Fibroblast of skin of scalp (primary cell): ENCODE measurements around the gene TRIM61. TPM values are rescaled to one million over a fixed set of nuclear protein-coding genes. Genes with fewer than 3 reads are reported as not detected.
"Not testable (repeated sequence)": the region's sequence is repeated elsewhere in the genome, so short reads cannot be mapped to it uniquely, and the experiment has no call there.

Experiments
- DNase-seq: peaks from one replicate; pipeline ENCODE4 v3.0.0-alpha.2; 2013
- polyA plus RNA-seq, 2 experiments: library from polyadenylated mRNA; unstranded; fragments of 120-200 nt; gene quantifications; one replicate each; pipeline ENCODE4 v1.2.1, GENCODE V29; 2013; ENCODE audit not compliant: insufficient read length in 2 of 2

Gene TRIM61
- 3.5 TPM for polyA plus RNA-seq (2013, experiment 1 of 2; ENCODE audit: insufficient read length)
- polyA plus RNA-seq (2013, experiment 2 of 2; ENCODE audit: insufficient read length) = 3.1 TPM

- DNase-seq = peak; percentile 78
These were observed at the start of gene TRIM61 for GRCh38 chr4:164977243-164978164. Gene TRIM61 (minus strand): TSS chr4:164977657. CDS start chr4:164970002, 7,655 bp downstream.

DNA sequence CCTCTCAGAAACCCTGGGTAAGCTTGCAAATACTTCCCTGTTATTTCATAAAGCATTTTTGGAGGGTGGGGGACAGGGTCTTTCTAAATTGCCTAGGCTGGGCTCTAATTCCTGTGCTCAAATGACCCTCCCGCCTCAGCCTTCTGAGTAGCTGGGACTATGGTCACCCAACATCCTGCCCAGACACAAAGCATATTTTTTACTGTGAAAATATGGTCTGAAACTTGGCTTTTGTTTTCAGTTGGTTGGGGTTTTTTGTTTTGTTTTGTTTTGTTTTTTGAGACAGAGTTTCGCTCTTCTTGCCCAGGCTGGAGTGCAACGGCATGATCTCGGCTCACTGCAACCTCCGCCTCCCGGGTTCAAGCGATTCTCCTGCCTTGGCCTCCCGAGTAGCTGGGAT, 48.3 kb upstream of the TRIM61 start:
- not testable (repeated sequence) for DNase-seq

DNA sequence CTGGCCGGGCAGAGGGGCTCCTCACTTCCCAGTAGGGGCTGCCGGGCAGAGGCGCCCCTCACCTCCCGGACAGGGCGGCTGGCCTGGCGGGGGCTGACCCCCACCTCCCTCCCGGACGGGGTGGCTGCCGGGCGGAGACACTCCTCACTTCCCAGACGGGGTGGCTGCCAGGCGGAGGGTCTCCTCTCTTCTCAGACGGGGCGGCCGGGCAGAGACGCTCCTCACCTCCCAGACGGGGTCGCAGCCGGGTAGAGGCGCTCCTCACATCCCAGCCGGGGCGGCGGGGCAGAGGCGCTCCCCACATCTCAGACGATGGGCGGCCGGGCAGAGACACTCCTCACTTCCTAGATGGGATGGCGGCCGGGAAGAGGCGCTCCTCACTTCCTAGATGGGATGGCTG, 42.5 kb upstream of the TRIM61 start:
- DNase-seq = not testable (repeated sequence)

GRCh38 chr4:165016971-165017370, 39.5 kb upstream of the TRIM61 start:
- peak; percentile 6 for DNase-seq

GRCh38 chr4:165013691-165014090, 36.2 kb upstream of the TRIM61 start:
- DNase-seq = no peak

DNA sequence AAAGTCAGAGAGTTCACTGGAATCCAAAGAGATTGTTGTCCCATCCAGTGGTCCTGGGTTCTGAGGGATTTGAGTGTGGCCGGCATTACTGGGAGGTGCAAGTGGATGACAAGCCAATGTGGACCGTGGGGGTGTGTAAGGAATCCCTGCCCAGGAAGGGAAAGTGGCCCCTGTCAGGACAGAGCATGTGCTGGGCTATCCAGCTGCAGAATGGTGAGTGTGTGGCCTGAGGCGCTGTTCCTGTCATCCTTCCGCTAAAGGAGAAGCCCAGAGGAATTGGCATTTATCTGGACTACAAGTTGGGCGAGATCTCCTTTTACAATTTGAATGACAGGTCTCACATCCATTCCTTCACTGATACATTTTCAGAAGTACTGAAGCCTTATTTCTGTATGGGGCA, 33.9 kb upstream of the TRIM61 start:
- no peak for DNase-seq

- DNase-seq = no peak
These were observed 33.5 kb upstream of the TRIM61 start for GRCh38 chr4:165010991-165011390.

- no peak for DNase-seq
These were observed 33.0 kb upstream of the TRIM61 start for GRCh38 chr4:165010487-165010886.

DNA sequence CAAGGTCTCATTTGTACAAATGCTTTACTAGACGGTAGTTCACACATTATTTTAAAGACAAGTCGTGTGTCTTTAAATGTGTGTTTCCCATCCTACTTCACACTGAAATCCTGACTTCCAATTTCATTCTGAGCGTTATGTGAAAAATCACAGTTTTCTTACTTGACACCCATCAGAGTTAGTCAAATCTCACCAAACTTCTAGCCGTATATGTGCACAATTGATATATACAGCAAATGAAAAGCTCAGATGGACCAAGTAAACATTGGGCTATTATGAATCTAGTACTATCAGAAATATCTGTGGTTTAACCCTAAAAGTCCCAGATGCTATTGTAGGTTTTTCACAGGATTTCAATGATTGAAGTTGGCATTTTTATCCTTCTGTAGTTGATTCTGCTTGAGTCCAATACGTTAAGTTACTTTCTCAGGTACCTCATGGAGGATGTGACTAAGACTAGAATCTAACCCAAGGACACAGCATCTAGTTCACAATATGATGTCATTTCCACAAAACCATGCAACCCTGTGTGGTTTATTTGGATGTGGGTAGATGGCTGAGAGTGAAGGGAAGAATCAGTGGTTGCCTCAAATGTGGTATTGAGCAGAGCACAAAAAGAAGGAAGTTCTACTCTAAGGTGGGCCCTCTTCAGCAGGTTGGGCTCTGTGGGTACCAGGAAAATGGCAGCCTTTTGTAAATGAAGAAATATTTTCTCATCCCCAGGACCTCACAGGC, 32.2 kb upstream of the TRIM61 start:
- no peak for DNase-seq

DNA sequence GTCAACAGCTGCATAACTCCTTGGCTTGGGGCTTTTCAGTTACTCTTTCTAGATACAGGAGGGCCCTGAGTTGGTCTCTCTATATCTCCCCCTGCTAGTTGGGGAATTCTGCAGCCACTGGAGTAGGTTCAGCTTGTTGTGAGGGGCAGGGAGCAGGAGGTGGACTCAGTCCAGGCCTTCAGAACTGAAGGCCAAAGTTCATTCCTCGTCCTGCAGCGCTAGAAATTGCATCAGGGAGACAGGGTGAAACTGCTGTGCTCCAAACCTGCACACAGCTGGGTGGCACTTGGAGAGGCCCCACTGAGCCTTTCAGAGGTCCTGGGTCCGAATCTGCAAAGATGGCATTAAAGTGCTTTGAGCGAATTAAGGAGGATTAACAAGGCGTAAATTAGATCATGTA, 29.4 kb upstream of the TRIM61 start:
- no peak for DNase-seq

DNA sequence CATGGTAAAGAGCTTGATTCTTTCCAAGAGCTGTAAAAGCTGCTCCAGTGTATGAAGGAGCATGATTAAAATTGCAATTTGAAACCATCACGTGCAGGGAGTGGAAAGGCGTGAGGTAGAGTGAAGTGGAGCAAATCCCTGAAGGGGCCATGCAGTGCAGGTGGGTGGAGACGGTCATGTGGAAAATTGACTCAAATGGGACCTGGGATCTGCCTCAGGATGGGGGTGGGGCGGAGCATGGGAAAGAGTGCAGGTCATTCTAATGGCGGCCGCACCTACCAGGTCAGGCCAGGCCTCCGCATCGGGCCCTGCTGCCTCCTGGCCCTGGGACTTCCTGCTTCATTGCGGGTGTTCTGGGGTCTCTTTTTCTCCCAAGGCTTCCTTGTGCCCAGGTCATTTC, 29.0 kb upstream of the TRIM61 start:
- DNase-seq = no peak

GRCh38 chr4:165005352-165005925, 28.0 kb upstream of the TRIM61 start:
- no peak for DNase-seq

DNA sequence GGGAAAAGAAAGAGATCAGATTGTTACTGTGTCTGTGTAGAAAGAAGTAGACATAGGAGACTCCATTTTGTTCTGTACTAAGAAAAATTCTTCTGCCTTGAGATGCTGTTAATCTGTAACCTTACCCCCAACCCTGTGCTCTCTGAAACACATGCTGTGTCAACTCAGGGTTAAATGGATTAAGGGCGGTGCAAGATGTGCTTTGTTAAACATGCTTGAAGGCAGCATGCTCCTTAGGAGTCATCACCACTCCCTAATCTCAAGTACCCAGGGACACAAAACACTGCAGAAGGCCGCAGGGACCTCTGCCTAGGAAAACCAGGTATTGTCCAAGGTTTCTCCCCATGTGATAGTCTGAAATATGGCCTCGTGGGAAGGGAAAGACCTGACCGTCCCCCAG, 24.5 kb upstream of the TRIM61 start:
- DNase-seq = not testable (repeated sequence)

DNA sequence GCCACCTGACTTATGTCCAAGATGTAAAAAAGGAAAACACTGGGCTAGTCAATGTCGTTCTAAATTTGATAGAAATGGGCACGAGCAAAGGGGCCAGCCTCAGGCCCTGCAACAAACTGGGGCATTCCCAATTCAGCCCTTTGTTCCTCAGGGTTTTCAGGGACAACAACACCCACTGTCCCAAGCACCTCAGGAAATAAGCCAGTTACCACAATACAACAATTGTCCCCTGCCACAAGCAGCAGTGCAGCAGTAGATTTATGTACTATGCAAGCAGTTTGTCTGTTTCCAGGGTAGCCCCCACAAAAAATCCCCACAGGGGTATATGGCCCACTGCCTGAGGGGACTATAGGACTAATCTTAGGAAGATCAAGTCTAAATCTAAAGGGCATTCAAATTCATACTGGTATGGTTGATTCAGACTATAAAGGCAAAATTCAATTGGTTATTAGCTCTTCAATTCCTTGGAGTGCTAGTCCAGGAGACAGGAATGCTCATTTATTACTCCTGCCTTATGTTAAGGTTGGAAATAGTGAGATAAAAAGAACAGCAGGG, 21.1 kb upstream of the TRIM61 start:
- DNase-seq = not testable (repeated sequence)

DNA sequence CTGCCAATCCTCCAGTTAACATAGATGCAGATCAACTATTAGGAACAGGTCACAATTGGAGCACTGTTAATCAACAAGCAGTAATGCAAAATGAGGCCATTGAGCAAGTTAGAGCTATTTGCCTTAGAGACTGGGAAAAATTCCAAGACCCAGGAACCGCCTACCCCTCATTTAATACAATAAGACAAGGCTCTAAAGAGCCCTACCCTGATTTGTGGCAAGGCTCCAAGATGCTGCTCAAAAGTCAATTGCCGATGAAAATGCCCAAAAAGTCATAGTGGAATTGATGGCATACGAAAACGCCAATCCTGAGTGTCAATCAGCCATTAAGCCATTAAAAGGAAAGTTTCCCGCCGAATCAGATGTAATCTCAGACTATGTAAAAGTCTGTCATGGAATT, 20.5 kb upstream of the TRIM61 start:
- no peak for DNase-seq

DNA sequence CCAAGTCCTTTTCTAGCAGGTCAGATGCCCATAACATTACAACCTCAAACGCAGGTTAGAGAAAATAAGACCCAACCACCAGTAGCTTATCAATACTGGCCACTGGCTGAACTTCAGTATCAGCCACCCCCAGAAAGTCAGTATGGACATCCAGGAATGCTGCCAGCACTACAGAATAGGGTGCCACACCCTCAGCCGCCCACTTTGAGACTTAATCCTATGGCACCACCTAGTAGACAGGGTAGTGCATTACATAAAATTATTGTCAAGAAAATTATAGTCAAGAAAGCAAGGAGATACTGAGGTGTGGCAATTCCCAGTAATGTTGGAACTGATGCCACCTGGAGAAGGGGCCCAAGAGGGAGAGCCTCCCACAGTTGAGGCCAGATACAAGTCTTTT, 19.9 kb upstream of the TRIM61 start:
- peak; percentile 1 for DNase-seq

- not testable (repeated sequence) for DNase-seq
These were observed 18.7 kb upstream of the TRIM61 start for GRCh38 chr4:164996123-164996522.

DNA sequence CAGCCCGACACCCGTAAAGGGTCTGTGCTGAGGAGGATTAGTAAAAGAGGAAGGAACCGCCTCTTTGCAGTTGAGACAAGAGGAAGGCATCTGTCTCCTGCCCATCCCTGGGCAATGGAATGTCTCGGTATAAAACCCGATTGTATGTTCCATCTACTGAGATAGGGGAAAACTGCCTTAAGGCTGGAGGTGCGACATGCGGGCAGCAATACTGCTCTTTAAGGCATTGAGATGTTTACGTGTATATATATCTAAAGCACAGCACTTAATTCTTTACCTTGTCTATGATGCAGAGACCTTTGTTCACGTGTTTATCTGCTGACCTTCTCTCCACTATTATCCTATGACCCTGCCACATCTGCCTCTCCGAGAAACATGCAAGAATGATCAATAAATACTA, 13.3 kb upstream of the TRIM61 start:
- not testable (repeated sequence) for DNase-seq

DNA sequence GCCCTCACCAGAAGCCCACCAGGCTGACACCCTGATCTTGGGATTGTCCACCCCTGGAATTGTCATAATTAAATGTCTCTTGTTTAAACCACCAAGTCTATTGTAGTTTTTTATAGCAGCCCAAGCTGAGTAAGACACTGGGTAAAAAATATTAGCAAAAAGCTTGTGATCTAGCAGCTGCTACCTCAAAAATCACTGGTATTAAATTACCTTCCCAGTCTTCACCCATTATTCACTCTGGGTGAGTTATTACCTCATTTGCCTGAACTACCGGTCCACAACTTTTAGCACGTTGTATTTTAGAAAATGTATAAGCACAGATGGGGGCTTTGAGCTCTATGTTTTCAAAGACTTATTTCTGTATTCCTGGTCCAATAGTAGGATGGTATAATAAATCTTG, 12.0 kb upstream of the TRIM61 start:
- no peak for DNase-seq

DNA sequence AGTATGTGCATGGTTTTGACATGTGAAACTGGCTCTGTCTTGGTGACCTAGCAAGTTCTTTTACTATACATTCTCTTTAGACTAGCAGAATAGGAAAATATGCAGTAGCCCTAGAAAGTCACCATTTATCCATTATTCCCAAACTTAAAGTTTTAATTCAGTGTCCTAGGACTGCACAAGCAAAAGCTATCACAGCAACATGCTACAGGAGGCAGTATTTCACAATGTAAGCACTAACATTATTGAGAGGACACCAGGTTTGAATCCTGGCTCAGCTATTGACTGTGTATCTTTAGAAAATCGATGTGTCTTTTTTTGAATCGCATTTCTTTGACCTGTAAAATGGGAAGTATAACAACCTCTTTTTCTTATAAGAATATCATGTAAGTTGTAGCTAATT, 5.5 kb downstream of the TRIM61 start:
- not testable (repeated sequence) for DNase-seq

DNA sequence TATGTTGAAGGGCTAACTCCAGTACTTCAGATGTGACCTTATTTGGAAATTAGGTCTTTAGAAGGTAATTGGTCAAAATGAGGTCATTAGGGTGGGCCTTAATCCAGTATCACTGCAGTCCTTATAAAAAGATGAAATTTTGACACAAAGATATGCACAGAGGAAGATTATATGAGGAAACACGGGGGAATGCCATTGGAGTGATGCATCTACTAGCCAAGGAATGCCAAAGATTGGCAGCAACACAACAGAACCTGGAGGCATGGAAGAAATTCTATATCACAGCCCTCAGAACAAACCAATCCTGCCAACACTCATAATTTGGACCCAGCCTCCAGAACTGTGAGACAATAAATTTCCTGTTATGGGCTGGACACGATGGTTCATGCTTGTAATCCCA, 17.6 kb downstream of the TRIM61 start:
- peak; percentile 57 for DNase-seq

DNA sequence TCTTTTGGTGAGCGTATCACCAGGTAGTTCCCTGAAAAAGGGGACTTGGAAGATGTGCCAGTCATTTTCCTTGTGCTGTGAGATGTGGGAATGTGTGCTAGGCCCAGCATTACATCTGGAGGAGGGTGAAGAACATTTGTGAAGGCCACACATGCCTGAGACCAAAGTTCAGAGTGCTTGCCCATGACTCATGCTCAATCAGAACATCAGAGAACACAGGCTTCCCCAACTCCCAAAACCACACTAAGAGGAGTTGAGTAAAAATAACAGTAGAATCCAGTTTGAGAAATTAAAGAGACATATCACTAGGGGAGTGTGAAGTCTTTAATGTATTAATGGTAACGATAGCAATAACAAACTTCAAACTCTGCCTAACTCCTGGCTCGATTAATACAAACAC, 18.0 kb downstream of the TRIM61 start:
- peak; percentile 42 for DNase-seq
